Ovary (tissue), 3 donors: ENCODE measurements around the gene RPL12.

Source experiments
- EP300 ChIP-seq: sonication (generic); formaldehyde crosslinking; IDR thresholded peaks from one replicate; pipeline ENCODE4 v1.6.1; 2017; ENCODE audit warnings: antibody characterized with exemption
- POLR2A ChIP-seq: fragments of 450-650 bp; IDR thresholded peaks from one replicate; pipeline ENCODE4 v1.6.1; 2017; ENCODE audit warnings: antibody characterized with exemption, mild to moderate bottlenecking, moderate library complexity
- TF ChIP-seq, protein P1 (sequence below), 3 donors: fragments of 450-650 bp in 2 of 3; fragments of 200-600 bp in 1 of 3; IDR thresholded peaks; one replicate each; pipeline versions ENCODE4 v1.5.1 to v1.8.0; 2016 to 2022; ENCODE audit warnings: antibody characterized with exemption in 3 of 3, mild to moderate bottlenecking in 1 of 3
- donor health status: DM: no; HTN: no; CAD: no.

GRCh38 chr9:127474592-127474991, 23.4 kb upstream of the RPL12 start:
- TF ChIP-seq, protein P1, sequence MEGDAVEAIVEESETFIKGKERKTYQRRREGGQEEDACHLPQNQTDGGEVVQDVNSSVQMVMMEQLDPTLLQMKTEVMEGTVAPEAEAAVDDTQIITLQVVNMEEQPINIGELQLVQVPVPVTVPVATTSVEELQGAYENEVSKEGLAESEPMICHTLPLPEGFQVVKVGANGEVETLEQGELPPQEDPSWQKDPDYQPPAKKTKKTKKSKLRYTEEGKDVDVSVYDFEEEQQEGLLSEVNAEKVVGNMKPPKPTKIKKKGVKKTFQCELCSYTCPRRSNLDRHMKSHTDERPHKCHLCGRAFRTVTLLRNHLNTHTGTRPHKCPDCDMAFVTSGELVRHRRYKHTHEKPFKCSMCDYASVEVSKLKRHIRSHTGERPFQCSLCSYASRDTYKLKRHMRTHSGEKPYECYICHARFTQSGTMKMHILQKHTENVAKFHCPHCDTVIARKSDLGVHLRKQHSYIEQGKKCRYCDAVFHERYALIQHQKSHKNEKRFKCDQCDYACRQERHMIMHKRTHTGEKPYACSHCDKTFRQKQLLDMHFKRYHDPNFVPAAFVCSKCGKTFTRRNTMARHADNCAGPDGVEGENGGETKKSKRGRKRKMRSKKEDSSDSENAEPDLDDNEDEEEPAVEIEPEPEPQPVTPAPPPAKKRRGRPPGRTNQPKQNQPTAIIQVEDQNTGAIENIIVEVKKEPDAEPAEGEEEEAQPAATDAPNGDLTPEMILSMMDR (IDR thresholded peaks at IDR 0.05) = no peak
- TF ChIP-seq EP300 (no peak), POLR2A (no peak)
